Thoracic aorta (tissue), 2 donors: Measurements from ENCODE around the gene LCK. TPM values are rescaled to one million over a fixed set of nuclear protein-coding genes. Genes with fewer than 3 reads are reported as not detected.

Source experiments
- ATAC-seq: fragments of 150-250 bp; one replicate; pipeline ENCODE4 v1.8.0; 2017; ENCODE audit warnings: low read depth; ENCODE audit not compliant: insufficient number of reproducible peaks, low FRiP score
- DNase-seq: peaks from one replicate; pipeline ENCODE4 v3.0.0-alpha.2; 2020; ENCODE audit warnings: low spot score
- H3K27ac ChIP-seq, 2 donors: fragments of 200-600 bp; sonication (generic); 1 replicate in 1 of 2; 2 replicates in 1 of 2; pipeline ENCODE4 v1.5.1; 2016; ENCODE audit warnings: mild to moderate bottlenecking in 2 of 2, moderate library complexity in 2 of 2
- H3K27me3 ChIP-seq: fragments of 200-600 bp; sonication (generic); replicated peaks from 2 replicates; pipeline ENCODE4 v1.6.0; 2016; ENCODE audit warnings: mild to moderate bottlenecking; ENCODE audit not compliant: insufficient read depth
- H3K36me3 ChIP-seq: fragments of 200-600 bp; sonication (generic); one replicate; pipeline ENCODE4 v1.5.1; 2016
- H3K4me1 ChIP-seq, 2 donors: fragments of 200-600 bp; sonication (generic); 1 replicate in 1 of 2; 2 replicates in 1 of 2; pipeline versions ENCODE4 v1.5.1 to v1.6.0; 2016; ENCODE audit warnings: low read depth in 2 of 2, mild to moderate bottlenecking in 1 of 2; ENCODE audit not compliant: control insufficient read depth in 1 of 2
- H3K4me3 ChIP-seq: fragments of 200-600 bp; sonication (generic); 2 replicates; pipeline ENCODE4 v1.5.1; 2016; ENCODE audit warnings: mild to moderate bottlenecking
- H3K9me3 ChIP-seq: fragments of 200-600 bp; sonication (generic); 2 replicates; pipeline ENCODE4 v1.5.1; 2016
- CTCF ChIP-seq: fragments of 200-600 bp; sonication (generic); IDR thresholded peaks from one replicate; pipeline ENCODE4 v1.5.1; 2019; ENCODE audit warnings: antibody characterized with exemption
- total RNA-seq, 2 donors: library from RNA; depleted of rRNA; stranded (reverse); fragments of >200 nt; gene quantifications; one replicate each; pipeline versions ENCODE4 v1.1.0 to v1.2.3, GENCODE V29; 2016

LCK gene
- total RNA-seq, 2 donors from 2014 or later, result 4.1 to 10.5 TPM

- no peak for ATAC-seq
- no peaks in the 10 kb centered on the region for H3K27me3 ChIP-seq
- H3K27ac ChIP-seq, result no peak overlapping the region
- H3K4me3 ChIP-seq, result no peak overlapping the region
- H3K4me1 ChIP-seq, result no peaks in the 10 kb centered on the region
- no peak for DNase-seq
- H3K36me3 ChIP-seq, result peaks cover 27% of the 10 kb centered on the region
- no peaks in the 10 kb centered on the region for H3K9me3 ChIP-seq
- TF ChIP-seq CTCF, result no peak
Measured at GRCh38 chr1:32303997-32304622, 53.0 kb downstream of the LCK start.

GRCh38 chr1:32305310-32305709 lies 54.2 kb downstream of the LCK start:
- Histone ChIP-seq H3K4me1 (no peaks in the 10 kb centered on the region), H3K36me3 (peaks cover 27% of the 10 kb centered on the region), H3K27me3 (no peaks in the 10 kb centered on the region), H3K4me3 (no peak overlapping the region), H3K27ac (no peak overlapping the region), H3K9me3 (no peaks in the 10 kb centered on the region)
- DNase-seq, result no peak
- no peak for TF ChIP-seq CTCF
- ATAC-seq, result no peak

- no peaks in the 10 kb centered on the region for H3K4me1 ChIP-seq
- H3K4me3 ChIP-seq, result no peak overlapping the region
- H3K27me3 ChIP-seq, result no peaks in the 10 kb centered on the region
- ATAC-seq (no peak), DNase-seq (no peak)
- H3K36me3 ChIP-seq, result peaks cover 27% of the 10 kb centered on the region
- H3K9me3 ChIP-seq, result no peaks in the 10 kb centered on the region
- TF ChIP-seq CTCF, result no peak
- no peak overlapping the region for H3K27ac ChIP-seq
Measured at GRCh38 chr1:32307324-32307723, 56.3 kb downstream of the LCK start.

GRCh38 chr1:32309960-32310359 lies 58.9 kb downstream of the LCK start:
- H3K9me3 ChIP-seq, result no peaks in the 10 kb centered on the region
- no peaks in the 10 kb centered on the region for H3K27me3 ChIP-seq
- no peaks in the 10 kb centered on the region for H3K4me1 ChIP-seq
- H3K27ac ChIP-seq, result no peak overlapping the region
- no peak for DNase-seq
- no peak for ATAC-seq
- peaks cover 6% of the 10 kb centered on the region for H3K36me3 ChIP-seq
- no peak overlapping the region for H3K4me3 ChIP-seq
- TF ChIP-seq CTCF, result no peak

GRCh38 chr1:32311709-32312393 lies 60.8 kb downstream of the LCK start:
- no peak for DNase-seq
- H3K4me1 ChIP-seq, result no peaks in the 10 kb centered on the region
- H3K4me3 ChIP-seq, result no peak overlapping the region
- no peaks in the 10 kb centered on the region for H3K9me3 ChIP-seq
- H3K27me3 ChIP-seq, result no peaks in the 10 kb centered on the region
- no peak overlapping the region for H3K27ac ChIP-seq
- ATAC-seq, result no peak
- H3K36me3 ChIP-seq, result no peaks in the 10 kb centered on the region
- TF ChIP-seq CTCF, result no peak
